Esophagus squamous epithelium (tissue), 4 donors: ENCODE data around the gene PLOD3.

Experiments
- POLR2A ChIP-seq, 4 donors: fragments of 450-650 bp; IDR thresholded peaks; one replicate each; pipeline ENCODE4 v1.6.1; 2017; ENCODE audit warnings: antibody characterized with exemption in 4 of 4, mild to moderate bottlenecking in 4 of 4, moderate library complexity in 3 of 4
- TF ChIP-seq, protein P1 (sequence below), 6 experiments: fragments of 450-650 bp in 4 of 6; fragments of 200-600 bp in 2 of 6; sonication (generic) in 2 of 6; IDR thresholded peaks; one replicate each; pipeline ENCODE4 v1.5.1; 2016 to 2019; ENCODE audit warnings: antibody characterized with exemption in 6 of 6, mild to moderate bottlenecking in 4 of 6, moderate library complexity in 4 of 6

DNA sequence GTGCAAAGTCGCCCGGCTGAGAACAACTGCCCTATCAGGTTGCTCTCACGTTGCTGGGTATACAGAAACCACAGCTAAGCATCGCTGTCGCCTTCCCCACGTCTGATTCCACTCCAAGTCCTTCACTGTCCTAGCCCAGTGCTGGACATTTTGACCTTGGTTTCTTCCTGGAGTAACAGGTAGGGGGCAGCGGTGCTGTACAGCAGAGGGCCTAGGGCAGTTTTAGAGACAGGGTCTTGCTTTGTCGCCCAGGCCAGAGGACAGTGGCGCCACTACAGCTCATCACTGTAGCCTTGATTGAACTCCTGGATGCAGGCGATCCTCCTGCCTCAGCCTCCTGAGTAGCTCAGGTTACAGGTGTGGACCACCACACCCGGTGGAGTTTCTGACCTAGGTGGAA, 17.7 kb upstream of the PLOD3 start:
- no peak for TF ChIP-seq POLR2A (IDR thresholded peaks at IDR 0.05)
- TF ChIP-seq, protein P1, sequence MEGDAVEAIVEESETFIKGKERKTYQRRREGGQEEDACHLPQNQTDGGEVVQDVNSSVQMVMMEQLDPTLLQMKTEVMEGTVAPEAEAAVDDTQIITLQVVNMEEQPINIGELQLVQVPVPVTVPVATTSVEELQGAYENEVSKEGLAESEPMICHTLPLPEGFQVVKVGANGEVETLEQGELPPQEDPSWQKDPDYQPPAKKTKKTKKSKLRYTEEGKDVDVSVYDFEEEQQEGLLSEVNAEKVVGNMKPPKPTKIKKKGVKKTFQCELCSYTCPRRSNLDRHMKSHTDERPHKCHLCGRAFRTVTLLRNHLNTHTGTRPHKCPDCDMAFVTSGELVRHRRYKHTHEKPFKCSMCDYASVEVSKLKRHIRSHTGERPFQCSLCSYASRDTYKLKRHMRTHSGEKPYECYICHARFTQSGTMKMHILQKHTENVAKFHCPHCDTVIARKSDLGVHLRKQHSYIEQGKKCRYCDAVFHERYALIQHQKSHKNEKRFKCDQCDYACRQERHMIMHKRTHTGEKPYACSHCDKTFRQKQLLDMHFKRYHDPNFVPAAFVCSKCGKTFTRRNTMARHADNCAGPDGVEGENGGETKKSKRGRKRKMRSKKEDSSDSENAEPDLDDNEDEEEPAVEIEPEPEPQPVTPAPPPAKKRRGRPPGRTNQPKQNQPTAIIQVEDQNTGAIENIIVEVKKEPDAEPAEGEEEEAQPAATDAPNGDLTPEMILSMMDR (IDR thresholded peaks at IDR 0.05): peak in 2 of 6 experiments; percentile 18 to 23
